Testis (tissue), 2 donors: ENCODE results near the gene GNA14.

Experiments used
- CTCF ChIP-seq, 3 experiments: fragments of 450-650 bp in 2 of 3; fragments of 200-600 bp in 1 of 3; sonication (generic) in 1 of 3; IDR thresholded peaks; one replicate each; pipeline ENCODE4 v1.5.1; 2016 to 2019; ENCODE audit warnings: antibody characterized with exemption in 3 of 3, mild to moderate bottlenecking in 2 of 3, moderate library complexity in 1 of 3
- POLR2A ChIP-seq: fragments of 450-650 bp; IDR thresholded peaks from one replicate; pipeline ENCODE4 v1.6.1; 2017; ENCODE audit warnings: antibody characterized with exemption, mild to moderate bottlenecking, moderate library complexity

DNA sequence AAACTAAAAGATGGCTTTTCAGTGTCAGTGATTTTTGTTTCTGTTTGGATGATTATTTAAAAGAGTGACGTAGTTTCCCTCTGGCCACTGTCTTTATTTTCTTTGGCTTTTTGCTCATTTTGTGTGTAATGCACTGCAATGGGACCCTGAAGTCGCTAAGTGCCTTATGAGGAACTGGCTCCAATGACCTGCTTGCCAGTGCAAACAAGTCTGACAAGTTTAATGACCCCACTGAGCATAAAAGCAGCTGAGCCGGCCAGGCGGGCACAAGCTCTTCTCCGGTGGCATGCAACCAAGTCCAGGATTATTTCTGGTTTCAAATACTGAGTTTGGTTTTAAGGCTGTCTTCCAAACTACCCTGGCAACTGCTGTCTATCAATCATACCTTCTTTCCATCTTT, 15.6 kb upstream of the GNA14 start:
- TF ChIP-seq CTCF (IDR thresholded peaks at IDR 0.05) = no peak
- no peak for TF ChIP-seq POLR2A
